ENCODE data around the gene BATF3. TPM values are rescaled to one million over a fixed set of nuclear protein-coding genes. Genes with fewer than 3 reads are reported as not detected.

The BATF3 gene
- total and polyA plus RNA-seq, 9 of the 15 experiments (the other 6 are each of a cell fraction or from before 2014, with no cell fraction given): 0.40 to 3.8 (median 2.0) TPM

GRCh38 chr1:212699104-212699624, 476 bp downstream of the BATF3 start (continued):
- TF ChIP-seq THAP12 (CRISPR knock-in tag; IDR thresholded peaks at IDR 0.05) (no peak), ZNF507 (tag; conservative IDR thresholded peaks at IDR 0.05) (no peak), POLR3A (IDR thresholded peaks at IDR 0.05; ENCODE audit: borderline replicate concordance, extremely low read depth, insufficient read depth, insufficient read length) (no peak), ZNF124 (CRISPR knock-in tag; IDR thresholded peaks at IDR 0.05) (0 out of 2 replicates have a peak, but pooled peaks have one; percentile 30), NCOA4 (IDR thresholded peaks at IDR 0.05; ENCODE audit: partially characterized antibody) (no peak), MTA3 (IDR thresholded peaks at IDR 0.05; ENCODE audit: borderline replicate concordance) (peak; percentile 75; the same call in 1 of the 2 replicates), RBM39 (optimal IDR thresholded peaks at IDR 0.05; ENCODE audit: low read depth, low read length) (no peak), ELF1 (tag; IDR thresholded peaks at IDR 0.05) (0 out of 2 replicates have a peak, but pooled peaks have one; percentile 16), RUNX1 (IDR thresholded peaks at IDR 0.05; ENCODE audit: low read depth) (no peak), ZNF740 (CRISPR knock-in tag; IDR thresholded peaks at IDR 0.05) (peak; percentile 87), ZNF740 (tag; IDR thresholded peaks at IDR 0.05) (no peak), CREBBP (IDR thresholded peaks at IDR 0.05; ENCODE audit: low read depth, low read length) (no peak), MEF2D (tag; conservative IDR thresholded peaks at IDR 0.05; ENCODE audit: low read depth) (no peak), ZNF592 (IDR thresholded peaks at IDR 0.05) (peak; percentile 71; the same call in 1 of the 2 replicates), HMGXB4 (CRISPR knock-in tag; IDR thresholded peaks at IDR 0.05) (peak; percentile 96), RFX5 (IDR thresholded peaks at IDR 0.05; ENCODE audit: low read depth, low read length) (no peak), EWSR1 (IDR thresholded peaks at IDR 0.05; ENCODE audit: borderline replicate concordance, low read depth, partially characterized antibody) (no peak)
